ENCODE results near the gene FAT4. TPM values are rescaled to one million over a fixed set of nuclear protein-coding genes. Genes with fewer than 3 reads are reported as not detected.

Gene FAT4
- total RNA-seq, 1 donor from 2014 or later: 66.3 TPM

DNA sequence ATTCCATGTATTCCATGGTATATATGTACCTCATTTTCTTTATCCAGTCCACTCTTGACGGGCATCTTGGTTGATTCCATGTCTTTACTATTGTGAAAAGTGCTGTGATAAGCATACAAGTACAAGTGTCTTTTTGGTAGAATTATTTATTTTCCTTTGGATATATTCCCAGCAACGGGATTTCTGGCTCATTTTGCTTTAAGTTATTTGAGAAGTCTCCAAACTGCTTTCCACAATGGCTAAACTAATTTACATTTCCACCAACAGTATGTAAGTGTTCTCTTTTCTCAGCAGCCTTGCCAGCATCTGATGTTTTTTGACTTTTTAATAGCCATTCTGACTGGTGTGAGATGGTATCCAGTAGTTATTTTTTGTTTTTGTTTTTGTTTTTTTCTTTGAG is 17.6 kb upstream of the FAT4 start:
- no peak overlapping the region for H3K9ac ChIP-seq (ENCODE audit: low read depth in 1 of 3, low read length in 3 of 3)
- H3K4me1 ChIP-seq (ENCODE audit: control insufficient read depth in 3 of 3, insufficient read depth in 3 of 3, low read length in 3 of 3): no peaks in the 10 kb centered on the region

DNA sequence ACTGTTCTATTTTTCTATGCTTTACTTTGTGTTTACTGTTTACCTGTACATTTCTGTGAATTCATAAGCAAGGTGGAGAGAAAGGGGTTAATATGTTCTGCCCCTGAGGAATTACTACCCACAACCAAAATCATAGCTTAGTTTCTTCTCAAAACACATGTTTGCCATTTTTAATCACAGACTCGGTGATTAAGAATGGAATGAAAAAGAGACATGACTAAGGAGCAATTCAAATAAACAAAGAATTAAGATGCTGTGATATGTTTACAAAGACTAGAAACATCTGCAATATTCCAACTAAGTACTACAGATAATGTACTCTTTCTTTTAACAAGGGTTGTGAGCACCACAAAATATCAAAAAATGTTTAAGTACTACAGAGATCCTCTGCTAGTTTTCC is 11.7 kb upstream of the FAT4 start:
- H3K9ac ChIP-seq (ENCODE audit: low read depth in 1 of 3, low read length in 3 of 3): no peak overlapping the region
- no peaks in the 10 kb centered on the region for H3K27me3 ChIP-seq (ENCODE audit: control insufficient read depth in 3 of 3, insufficient read depth in 3 of 3, low read length in 3 of 3)
- no peaks in the 10 kb centered on the region for H3K36me3 ChIP-seq (ENCODE audit: control insufficient read depth in 3 of 3, insufficient read depth in 3 of 3, low read length in 3 of 3)
- no peak overlapping the region for H3K4me3 ChIP-seq (ENCODE audit: low read length in 3 of 3)
- H3K9me3 ChIP-seq (ENCODE audit: control insufficient read depth in 3 of 3, low read length in 3 of 3): no peaks in the 10 kb centered on the region
- no peak overlapping the region for H3K27ac ChIP-seq (ENCODE audit: low read depth, low read length)
- no peaks in the 10 kb centered on the region for H3K4me1 ChIP-seq (ENCODE audit: control insufficient read depth in 3 of 3, insufficient read depth in 3 of 3, low read length in 3 of 3)

More for the DNA sequence above, 17.6 kb upstream of the FAT4 start:
- Histone ChIP-seq H3K36me3 (ENCODE audit: control insufficient read depth in 3 of 3, insufficient read depth in 3 of 3, low read length in 3 of 3) (no peaks in the 10 kb centered on the region), H3K4me3 (ENCODE audit: low read length in 3 of 3) (no peak overlapping the region), H3K27me3 (ENCODE audit: control insufficient read depth in 3 of 3, insufficient read depth in 3 of 3, low read length in 3 of 3) (no peaks in the 10 kb centered on the region), H3K27ac (ENCODE audit: low read depth, low read length) (no peak overlapping the region), H3K9me3 (ENCODE audit: control insufficient read depth in 3 of 3, low read length in 3 of 3) (no peaks in the 10 kb centered on the region)

DNA sequence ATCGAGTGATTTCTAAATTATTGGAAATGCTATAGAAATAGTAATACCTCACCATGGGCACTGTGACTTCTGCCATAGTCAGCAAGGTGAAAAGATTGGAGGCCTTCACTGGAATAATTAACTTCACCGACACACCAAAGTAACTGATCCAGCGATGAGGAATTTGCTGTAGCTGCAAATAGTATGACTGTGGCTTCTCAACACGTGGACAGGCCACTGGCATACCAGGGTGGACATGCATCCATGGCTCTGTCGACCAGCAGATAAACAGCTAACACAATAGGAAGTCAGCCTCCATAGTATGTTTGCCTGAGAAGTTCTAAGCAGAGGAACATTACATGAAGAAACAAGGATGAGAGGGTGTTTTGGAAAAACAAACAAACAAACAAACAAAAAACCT is 10.9 kb upstream of the FAT4 start:
- H3K9me3 ChIP-seq (ENCODE audit: control insufficient read depth in 3 of 3, low read length in 3 of 3): no peaks in the 10 kb centered on the region
- no peaks in the 10 kb centered on the region for H3K4me1 ChIP-seq (ENCODE audit: control insufficient read depth in 3 of 3, insufficient read depth in 3 of 3, low read length in 3 of 3)
- no peak overlapping the region for H3K9ac ChIP-seq (ENCODE audit: low read depth in 1 of 3, low read length in 3 of 3)
- no peaks in the 10 kb centered on the region for H3K36me3 ChIP-seq (ENCODE audit: control insufficient read depth in 3 of 3, insufficient read depth in 3 of 3, low read length in 3 of 3)
- H3K27ac ChIP-seq (ENCODE audit: low read depth, low read length): no peak overlapping the region
- H3K4me3 ChIP-seq (ENCODE audit: low read length in 3 of 3): no peak overlapping the region
- no peaks in the 10 kb centered on the region for H3K27me3 ChIP-seq (ENCODE audit: control insufficient read depth in 3 of 3, insufficient read depth in 3 of 3, low read length in 3 of 3)

DNA sequence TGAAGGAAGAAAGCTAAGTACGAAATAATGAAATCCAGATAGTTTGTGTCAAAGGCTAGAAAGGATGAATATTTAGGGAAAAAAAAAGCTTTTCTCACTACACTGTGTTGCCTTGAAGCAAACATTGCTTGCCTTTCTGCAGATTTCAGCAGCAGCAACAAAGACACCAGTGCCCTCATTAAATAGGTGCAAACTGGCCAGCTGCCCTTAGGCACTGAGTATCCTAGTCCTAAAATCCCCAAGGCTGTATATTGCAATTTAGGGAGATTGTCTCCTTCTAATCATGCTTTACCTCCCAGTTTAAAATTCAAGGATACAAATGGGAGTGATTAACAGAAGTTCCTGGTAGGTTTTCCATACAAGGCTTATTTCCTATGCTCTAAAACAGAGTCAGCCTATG is 8.6 kb upstream of the FAT4 start:
- Histone ChIP-seq H3K27me3 (ENCODE audit: control insufficient read depth in 3 of 3, insufficient read depth in 3 of 3, low read length in 3 of 3) (no peaks in the 10 kb centered on the region), H3K4me3 (ENCODE audit: low read length in 3 of 3) (no peak overlapping the region), H3K9ac (ENCODE audit: low read depth in 1 of 3, low read length in 3 of 3) (no peak overlapping the region), H3K36me3 (ENCODE audit: control insufficient read depth in 3 of 3, insufficient read depth in 3 of 3, low read length in 3 of 3) (no peaks in the 10 kb centered on the region), H3K9me3 (ENCODE audit: control insufficient read depth in 3 of 3, low read length in 3 of 3) (no peaks in the 10 kb centered on the region), H3K27ac (ENCODE audit: low read depth, low read length) (no peak overlapping the region), H3K4me1 (ENCODE audit: control insufficient read depth in 3 of 3, insufficient read depth in 3 of 3, low read length in 3 of 3) (no peaks in the 10 kb centered on the region)

DNA sequence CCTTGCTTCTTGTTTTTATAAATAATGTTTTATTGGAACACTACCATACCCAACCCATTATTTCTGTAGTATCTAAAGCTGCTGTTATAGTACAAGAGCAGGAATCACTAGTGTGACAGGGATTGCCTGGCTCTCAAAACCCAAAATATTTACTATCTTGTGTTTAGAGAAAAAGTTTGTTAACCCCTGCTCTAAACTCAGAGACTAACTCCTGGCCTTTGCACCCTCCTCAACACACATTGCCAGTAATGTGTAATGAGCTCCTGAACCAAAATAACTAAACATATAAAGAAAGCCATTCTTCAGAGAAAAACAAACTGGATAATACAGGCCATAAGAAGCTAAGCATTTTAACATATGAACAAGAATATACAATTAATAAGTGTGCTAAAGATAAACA is 8.2 kb upstream of the FAT4 start:
- H3K4me3 ChIP-seq (ENCODE audit: low read length in 3 of 3): no peak overlapping the region
- no peaks in the 10 kb centered on the region for H3K36me3 ChIP-seq (ENCODE audit: control insufficient read depth in 3 of 3, insufficient read depth in 3 of 3, low read length in 3 of 3)
- H3K9ac ChIP-seq (ENCODE audit: low read depth in 1 of 3, low read length in 3 of 3): no peak overlapping the region
- H3K27me3 ChIP-seq (ENCODE audit: control insufficient read depth in 3 of 3, insufficient read depth in 3 of 3, low read length in 3 of 3): no peaks in the 10 kb centered on the region
- H3K4me1 ChIP-seq (ENCODE audit: control insufficient read depth in 3 of 3, insufficient read depth in 3 of 3, low read length in 3 of 3): no peaks in the 10 kb centered on the region
- H3K9me3 ChIP-seq (ENCODE audit: control insufficient read depth in 3 of 3, low read length in 3 of 3): no peaks in the 10 kb centered on the region
- no peak overlapping the region for H3K27ac ChIP-seq (ENCODE audit: low read depth, low read length)

DNA sequence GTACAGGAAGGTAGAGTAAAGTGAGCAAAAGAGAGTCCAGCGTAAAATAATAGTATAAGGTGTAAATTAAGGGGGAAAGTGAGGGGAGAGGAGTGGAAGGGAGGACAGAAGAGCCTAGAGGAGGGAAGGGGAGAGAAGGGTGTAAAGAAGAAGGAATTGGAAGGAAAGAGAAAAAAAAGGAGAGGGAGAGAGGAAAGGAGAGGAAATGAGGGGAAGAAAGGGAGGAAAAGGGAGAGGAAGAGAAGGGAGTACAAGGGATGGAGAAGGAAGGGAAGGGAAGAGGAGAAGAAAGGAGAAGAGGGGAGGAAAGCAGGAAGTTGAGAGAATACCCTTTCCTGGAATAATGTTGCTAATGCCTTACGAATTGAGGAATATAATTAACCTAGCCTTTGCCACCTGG is 3.3 kb upstream of the FAT4 start:
- peaks cover 10 to 16% (median 10%) of the 10 kb centered on the region in 3 donors for H3K4me1 ChIP-seq (ENCODE audit: control insufficient read depth in 3 of 3, insufficient read depth in 3 of 3, low read length in 3 of 3)
- no peaks in the 10 kb centered on the region for H3K27me3 ChIP-seq (ENCODE audit: control insufficient read depth in 3 of 3, insufficient read depth in 3 of 3, low read length in 3 of 3)
- H3K27ac ChIP-seq (ENCODE audit: low read depth, low read length): no peak overlapping the region
- no peaks in the 10 kb centered on the region for H3K36me3 ChIP-seq (ENCODE audit: control insufficient read depth in 3 of 3, insufficient read depth in 3 of 3, low read length in 3 of 3)
- no peak overlapping the region for H3K4me3 ChIP-seq (ENCODE audit: low read length in 3 of 3)
- H3K9ac ChIP-seq (ENCODE audit: low read depth in 1 of 3, low read length in 3 of 3): peak overlapping the region in 1 of 3 donors; percentile 14
- no peaks in the 10 kb centered on the region for H3K9me3 ChIP-seq (ENCODE audit: control insufficient read depth in 3 of 3, low read length in 3 of 3)

DNA sequence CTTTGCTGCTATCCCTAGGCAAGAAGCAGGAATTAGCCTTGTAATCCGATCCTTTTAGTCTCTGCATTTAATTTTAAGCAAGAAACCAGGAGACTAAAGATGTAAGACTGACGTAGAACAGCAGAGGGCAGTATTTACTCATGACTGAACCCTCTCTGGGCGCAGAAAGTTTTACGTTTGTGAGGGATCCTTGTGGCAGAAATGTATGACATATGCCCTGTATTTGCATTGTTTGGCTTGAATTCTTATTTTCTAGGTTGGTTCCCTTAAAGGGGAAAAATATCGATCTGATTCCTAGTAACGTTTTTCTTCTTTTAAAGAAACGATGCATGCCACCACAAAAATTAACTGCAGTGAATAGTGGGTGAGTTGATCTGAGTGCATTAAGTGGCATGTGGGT is 1.3 kb upstream of the FAT4 start:
- H3K4me3 ChIP-seq (ENCODE audit: low read length in 3 of 3): no peak overlapping the region

DNA sequence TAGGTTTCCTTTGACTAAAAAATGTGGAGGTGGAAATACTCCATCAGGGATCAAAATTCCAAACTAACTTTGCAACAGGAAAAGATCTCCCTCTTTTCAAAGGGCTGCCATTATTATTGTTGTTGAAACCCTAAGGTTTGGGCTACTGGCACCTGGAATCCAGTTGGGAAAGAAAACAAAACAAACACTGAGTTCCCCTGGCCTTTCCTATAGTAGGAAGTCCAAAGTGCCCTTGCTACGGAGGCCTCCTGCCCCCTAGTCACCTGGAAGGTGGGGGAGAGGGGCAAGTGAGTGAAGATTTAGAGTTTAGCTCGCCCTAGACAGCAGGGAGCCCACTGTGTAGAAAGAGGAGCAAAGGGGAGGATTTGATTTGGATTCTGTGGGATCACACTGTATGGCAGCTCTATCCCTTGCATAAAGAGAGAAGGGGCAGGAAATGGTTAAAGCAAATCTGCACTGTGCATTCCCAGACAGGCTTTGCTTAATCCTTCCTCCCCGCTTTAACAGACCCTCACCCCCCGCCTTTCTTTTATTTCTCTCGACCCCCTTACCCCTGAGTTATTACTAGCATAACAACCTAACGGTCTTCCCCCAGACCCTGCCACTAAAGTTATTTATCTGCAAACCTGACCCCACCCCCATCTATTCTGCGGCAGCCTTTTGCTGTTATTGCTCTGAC is 627 bp upstream of the FAT4 start:
- Histone ChIP-seq H3K27me3 (ENCODE audit: control insufficient read depth in 3 of 3, insufficient read depth in 3 of 3, low read length in 3 of 3) (peaks cover 0 to 4% (median 0%) of the 10 kb centered on the region in 3 donors), H3K4me1 (ENCODE audit: control insufficient read depth in 3 of 3, insufficient read depth in 3 of 3, low read length in 3 of 3) (peaks cover 26 to 35% (median 32%) of the 10 kb centered on the region in 3 donors), H3K9ac (ENCODE audit: low read depth in 1 of 3, low read length in 3 of 3) (peak overlapping the region; percentile 2 to 91 (median 90)), H3K36me3 (ENCODE audit: control insufficient read depth in 3 of 3, insufficient read depth in 3 of 3, low read length in 3 of 3) (peaks cover 0 to 5% (median 0%) of the 10 kb centered on the region in 3 donors), H3K9me3 (ENCODE audit: control insufficient read depth in 3 of 3, low read length in 3 of 3) (no peaks in the 10 kb centered on the region), H3K27ac (ENCODE audit: low read depth, low read length) (peak overlapping the region; percentile 89), H3K4me3 (ENCODE audit: low read length in 3 of 3) (peak overlapping the region; percentile 84 to 96 (median 92))

More for the DNA sequence above, 1.3 kb upstream of the FAT4 start:
- Histone ChIP-seq H3K9ac (ENCODE audit: low read depth in 1 of 3, low read length in 3 of 3) (no peak overlapping the region), H3K27me3 (ENCODE audit: control insufficient read depth in 3 of 3, insufficient read depth in 3 of 3, low read length in 3 of 3) (peaks cover 0 to 4% (median 0%) of the 10 kb centered on the region in 3 donors), H3K9me3 (ENCODE audit: control insufficient read depth in 3 of 3, low read length in 3 of 3) (no peaks in the 10 kb centered on the region), H3K27ac (ENCODE audit: low read depth, low read length) (no peak overlapping the region), H3K36me3 (ENCODE audit: control insufficient read depth in 3 of 3, insufficient read depth in 3 of 3, low read length in 3 of 3) (peaks cover 0 to 4% (median 0%) of the 10 kb centered on the region in 3 donors), H3K4me1 (ENCODE audit: control insufficient read depth in 3 of 3, insufficient read depth in 3 of 3, low read length in 3 of 3) (peaks cover 26 to 30% (median 28%) of the 10 kb centered on the region in 3 donors)

DNA sequence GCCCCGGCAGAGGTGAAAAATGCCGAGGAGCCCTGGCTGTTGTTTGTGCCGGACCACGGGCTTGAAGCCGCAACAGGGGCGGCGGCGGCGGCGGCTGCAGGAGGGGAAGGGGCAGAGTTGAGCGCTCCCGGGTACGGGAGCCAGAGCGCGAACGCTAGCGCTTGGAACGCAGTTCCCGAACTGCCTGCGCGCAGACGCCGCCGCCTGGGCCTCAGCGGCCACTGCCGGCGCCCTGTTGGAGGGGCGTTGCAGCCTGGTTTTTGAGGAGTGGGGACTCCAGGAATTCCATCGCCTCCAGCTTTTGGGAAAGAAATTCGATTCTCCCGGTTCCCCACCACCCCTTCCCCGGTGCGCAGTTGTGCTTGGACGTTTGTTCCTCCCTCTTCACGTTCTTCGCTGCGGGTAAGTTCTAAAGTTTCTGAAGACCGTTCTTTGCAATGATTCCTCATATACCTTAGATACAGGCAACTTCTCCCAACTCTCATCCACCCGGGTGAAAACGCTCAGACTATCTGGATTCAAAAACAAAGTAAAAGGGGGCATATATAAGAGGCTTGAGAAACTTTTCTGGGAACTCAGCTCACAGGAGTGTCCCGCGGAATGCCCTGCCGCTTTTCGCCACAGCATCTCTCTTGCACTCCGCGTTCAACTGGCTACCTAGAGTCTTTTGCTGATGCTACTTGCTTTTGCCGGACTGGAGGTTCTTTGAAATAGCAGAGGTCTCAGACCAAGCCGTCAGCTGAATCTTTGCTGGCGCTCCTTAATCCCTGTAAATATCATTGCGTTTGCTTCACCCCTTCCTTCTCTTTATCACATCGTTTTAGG is 1.0 kb downstream of the FAT4 start:
- H3K4me1 ChIP-seq (ENCODE audit: control insufficient read depth in 3 of 3, insufficient read depth in 3 of 3, low read length in 3 of 3): peaks cover 26 to 35% (median 34%) of the 10 kb centered on the region in 3 donors
- peaks cover 0 to 4% (median 0%) of the 10 kb centered on the region in 3 donors for H3K27me3 ChIP-seq (ENCODE audit: control insufficient read depth in 3 of 3, insufficient read depth in 3 of 3, low read length in 3 of 3)
- H3K36me3 ChIP-seq (ENCODE audit: control insufficient read depth in 3 of 3, insufficient read depth in 3 of 3, low read length in 3 of 3): peaks cover 0 to 9% (median 0%) of the 10 kb centered on the region in 3 donors
- peak overlapping the region; percentile 84 to 96 (median 92) for H3K4me3 ChIP-seq (ENCODE audit: low read length in 3 of 3)
- peak overlapping the region; percentile 89 for H3K27ac ChIP-seq (ENCODE audit: low read depth, low read length)
- no peaks in the 10 kb centered on the region for H3K9me3 ChIP-seq (ENCODE audit: control insufficient read depth in 3 of 3, low read length in 3 of 3)
- H3K9ac ChIP-seq (ENCODE audit: low read depth in 1 of 3, low read length in 3 of 3): peak overlapping the region; percentile 90 to 91 (median 91)

DNA sequence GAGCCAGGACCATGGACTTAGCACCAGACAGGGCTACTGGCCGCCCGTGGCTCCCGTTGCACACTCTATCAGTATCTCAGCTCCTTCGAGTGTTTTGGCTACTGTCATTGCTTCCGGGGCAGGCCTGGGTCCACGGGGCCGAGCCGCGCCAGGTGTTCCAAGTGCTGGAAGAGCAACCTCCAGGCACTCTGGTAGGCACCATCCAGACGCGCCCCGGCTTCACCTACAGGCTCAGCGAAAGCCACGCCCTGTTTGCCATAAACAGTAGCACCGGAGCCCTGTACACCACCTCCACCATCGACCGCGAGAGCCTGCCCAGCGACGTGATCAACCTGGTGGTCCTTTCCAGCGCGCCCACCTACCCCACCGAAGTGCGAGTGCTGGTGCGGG is 1.6 kb downstream of the FAT4 start:
- H3K9me3 ChIP-seq (ENCODE audit: control insufficient read depth in 3 of 3, low read length in 3 of 3): no peaks in the 10 kb centered on the region
- peaks cover 0 to 9% (median 0%) of the 10 kb centered on the region in 3 donors for H3K36me3 ChIP-seq (ENCODE audit: control insufficient read depth in 3 of 3, insufficient read depth in 3 of 3, low read length in 3 of 3)
- peak overlapping the region; percentile 84 to 96 (median 92) for H3K4me3 ChIP-seq (ENCODE audit: low read length in 3 of 3)
- H3K9ac ChIP-seq (ENCODE audit: low read depth in 1 of 3, low read length in 3 of 3): peak overlapping the region; percentile 76 to 91 (median 90)
- H3K4me1 ChIP-seq (ENCODE audit: control insufficient read depth in 3 of 3, insufficient read depth in 3 of 3, low read length in 3 of 3): peaks cover 28 to 41% (median 40%) of the 10 kb centered on the region in 3 donors
- H3K27me3 ChIP-seq (ENCODE audit: control insufficient read depth in 3 of 3, insufficient read depth in 3 of 3, low read length in 3 of 3): peaks cover 0 to 4% (median 0%) of the 10 kb centered on the region in 3 donors
- H3K27ac ChIP-seq (ENCODE audit: low read depth, low read length): no peak overlapping the region

All from skeletal muscle tissue (tissue), 4 donors.